Osteocyte (in vitro differentiated cells): Measurements from ENCODE around the gene STRN4. TPM values are rescaled to one million over a fixed set of nuclear protein-coding genes. Genes with fewer than 3 reads are reported as not detected.
A peak's percentile ranks its signal among the peaks of the same experiment; 100 is the strongest.

Experiments used
- DNase-seq: peaks from one replicate; pipeline ENCODE4 v3.0.0; 2021; ENCODE audit warnings: mixed read lengths; ENCODE audit not compliant: unreplicated experiment; ENCODE audit errors: extremely low spot score
- H3K27ac Mint-ChIP-seq: one replicate; pipeline ENCODE4 v1.8.0; 2021; ENCODE audit warnings: mild to moderate bottlenecking, mixed read lengths; ENCODE audit not compliant: unreplicated experiment
- H3K27me3 Mint-ChIP-seq: one replicate; pipeline ENCODE4 v1.8.0; 2021; ENCODE audit warnings: mixed read lengths; ENCODE audit not compliant: unreplicated experiment
- H3K36me3 Mint-ChIP-seq: one replicate; pipeline ENCODE4 v1.8.0; 2021; ENCODE audit warnings: mixed read lengths; ENCODE audit not compliant: unreplicated experiment
- H3K4me1 Mint-ChIP-seq: one replicate; pipeline ENCODE4 v1.8.0; 2021; ENCODE audit warnings: mixed read lengths; ENCODE audit not compliant: unreplicated experiment
- H3K4me3 Mint-ChIP-seq: one replicate; pipeline ENCODE4 v1.8.0; 2021; ENCODE audit warnings: mild to moderate bottlenecking, moderate library complexity, mixed read lengths; ENCODE audit not compliant: unreplicated experiment
- H3K9me3 Mint-ChIP-seq: one replicate; pipeline ENCODE4 v1.8.0; 2021; ENCODE audit warnings: mixed read lengths; ENCODE audit not compliant: unreplicated experiment
- total RNA-seq: library from RNA; stranded (reverse); gene quantifications from 2 replicates; pipeline ENCODE4 v1.2.1, GENCODE V29; 2021
- TF ChIP-seq, protein P1 (sequence below): fragments of 200-600 bp; sonication (generic); IDR thresholded peaks from 2 replicates; pipeline ENCODE4 v1.5.0; 2021; ENCODE audit warnings: antibody characterized with exemption, mild to moderate bottlenecking, moderate library complexity

Gene STRN4
- total RNA-seq, 1 donor from 2014 or later = 93.5 TPM

DNA sequence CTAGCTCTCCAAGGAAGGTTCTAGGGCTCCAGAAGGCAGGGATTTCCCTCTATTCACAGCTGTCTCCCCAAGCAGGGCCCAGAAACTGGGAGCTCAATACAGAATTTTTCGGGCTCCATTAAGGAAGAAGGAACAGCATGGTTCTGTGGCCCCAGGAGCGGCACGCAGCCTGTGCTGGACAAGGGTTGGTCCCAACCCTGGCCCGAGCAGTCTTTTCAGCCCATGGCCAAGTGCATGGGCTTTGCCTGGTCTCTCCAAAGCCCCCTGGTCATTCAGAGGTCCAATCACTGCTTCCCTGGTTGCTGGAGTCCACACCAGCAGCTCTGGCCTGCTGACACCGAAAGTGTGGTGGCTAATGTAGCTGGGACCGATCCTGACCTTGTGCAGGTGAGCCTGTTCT, 22.8 kb downstream of the STRN4 start:
- no peak for DNase-seq
- no peaks in the 10 kb centered on the region for H3K27me3 Mint-ChIP-seq
- peaks cover 2% of the 10 kb centered on the region for H3K4me1 Mint-ChIP-seq
- peaks cover 27% of the 10 kb centered on the region for H3K36me3 Mint-ChIP-seq
- no peak overlapping the region for H3K4me3 Mint-ChIP-seq
- no peaks in the 10 kb centered on the region for H3K9me3 Mint-ChIP-seq
- TF ChIP-seq, protein P1, sequence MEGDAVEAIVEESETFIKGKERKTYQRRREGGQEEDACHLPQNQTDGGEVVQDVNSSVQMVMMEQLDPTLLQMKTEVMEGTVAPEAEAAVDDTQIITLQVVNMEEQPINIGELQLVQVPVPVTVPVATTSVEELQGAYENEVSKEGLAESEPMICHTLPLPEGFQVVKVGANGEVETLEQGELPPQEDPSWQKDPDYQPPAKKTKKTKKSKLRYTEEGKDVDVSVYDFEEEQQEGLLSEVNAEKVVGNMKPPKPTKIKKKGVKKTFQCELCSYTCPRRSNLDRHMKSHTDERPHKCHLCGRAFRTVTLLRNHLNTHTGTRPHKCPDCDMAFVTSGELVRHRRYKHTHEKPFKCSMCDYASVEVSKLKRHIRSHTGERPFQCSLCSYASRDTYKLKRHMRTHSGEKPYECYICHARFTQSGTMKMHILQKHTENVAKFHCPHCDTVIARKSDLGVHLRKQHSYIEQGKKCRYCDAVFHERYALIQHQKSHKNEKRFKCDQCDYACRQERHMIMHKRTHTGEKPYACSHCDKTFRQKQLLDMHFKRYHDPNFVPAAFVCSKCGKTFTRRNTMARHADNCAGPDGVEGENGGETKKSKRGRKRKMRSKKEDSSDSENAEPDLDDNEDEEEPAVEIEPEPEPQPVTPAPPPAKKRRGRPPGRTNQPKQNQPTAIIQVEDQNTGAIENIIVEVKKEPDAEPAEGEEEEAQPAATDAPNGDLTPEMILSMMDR = no peak
- H3K27ac Mint-ChIP-seq = no peak overlapping the region

DNA sequence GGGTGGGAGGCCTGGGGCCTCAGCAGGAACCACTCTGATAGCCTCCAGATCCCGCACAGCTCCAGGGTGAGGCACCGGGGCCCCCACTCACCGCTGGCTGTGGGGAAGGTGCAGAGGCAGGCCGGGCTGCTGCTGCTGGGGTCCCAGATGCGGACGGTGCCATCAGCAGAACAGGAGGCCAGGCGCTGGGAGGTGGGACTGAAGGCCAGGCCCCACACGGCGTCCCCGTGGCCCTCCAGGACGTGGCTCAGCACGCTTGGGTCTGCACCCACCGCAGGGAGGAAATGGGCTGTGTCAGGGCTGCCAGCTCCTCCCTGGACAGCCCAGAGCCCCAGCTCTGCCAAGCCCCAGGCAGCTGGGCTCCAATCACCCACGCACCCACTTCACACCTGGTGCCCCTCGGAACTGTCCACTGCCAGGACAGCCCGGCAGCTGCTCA, 23.2 kb downstream of the STRN4 start:
- Mint-ChIP-seq H3K27ac (no peak overlapping the region), H3K36me3 (peaks cover 27% of the 10 kb centered on the region), H3K9me3 (no peaks in the 10 kb centered on the region), H3K4me1 (peaks cover 4% of the 10 kb centered on the region), H3K4me3 (no peak overlapping the region), H3K27me3 (no peaks in the 10 kb centered on the region)
- no peak for DNase-seq
- TF ChIP-seq, protein P1 = no peak

DNA sequence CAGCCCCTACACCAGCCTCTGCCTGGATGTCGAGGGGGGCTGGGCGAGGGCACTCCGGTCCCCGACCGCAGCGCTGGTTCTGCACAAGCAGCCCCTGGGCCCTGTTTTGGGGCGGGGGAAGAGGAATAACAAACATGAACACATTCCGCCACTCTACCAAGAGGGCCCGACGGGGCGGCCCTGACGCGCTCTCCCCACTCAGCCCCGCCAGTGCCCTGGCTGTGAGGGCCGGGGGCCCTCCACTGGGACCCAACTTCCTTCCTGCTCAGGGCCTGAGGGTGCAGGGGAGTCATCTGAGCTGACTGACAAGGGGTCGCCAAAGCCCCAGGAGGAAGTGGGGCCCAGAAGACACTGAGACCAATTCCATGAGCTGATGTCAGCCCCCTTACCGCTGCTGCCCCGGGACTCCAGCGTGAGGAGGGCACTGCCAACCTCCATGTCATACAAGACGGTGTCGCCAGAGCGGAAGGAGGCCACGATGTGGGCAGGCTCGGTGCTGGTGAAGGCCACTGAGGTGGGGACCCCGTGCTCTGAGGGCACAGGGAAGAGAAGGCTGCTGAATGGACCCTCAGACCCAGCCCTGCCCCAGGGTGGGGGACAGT, 23.7 kb downstream of the STRN4 start:
- DNase-seq = no peak
- Mint-ChIP-seq H3K4me1 (peaks cover 9% of the 10 kb centered on the region), H3K27me3 (no peaks in the 10 kb centered on the region), H3K36me3 (peaks cover 27% of the 10 kb centered on the region), H3K9me3 (no peaks in the 10 kb centered on the region), H3K27ac (no peak overlapping the region), H3K4me3 (no peak overlapping the region)
- TF ChIP-seq, protein P1 = no peak

DNA sequence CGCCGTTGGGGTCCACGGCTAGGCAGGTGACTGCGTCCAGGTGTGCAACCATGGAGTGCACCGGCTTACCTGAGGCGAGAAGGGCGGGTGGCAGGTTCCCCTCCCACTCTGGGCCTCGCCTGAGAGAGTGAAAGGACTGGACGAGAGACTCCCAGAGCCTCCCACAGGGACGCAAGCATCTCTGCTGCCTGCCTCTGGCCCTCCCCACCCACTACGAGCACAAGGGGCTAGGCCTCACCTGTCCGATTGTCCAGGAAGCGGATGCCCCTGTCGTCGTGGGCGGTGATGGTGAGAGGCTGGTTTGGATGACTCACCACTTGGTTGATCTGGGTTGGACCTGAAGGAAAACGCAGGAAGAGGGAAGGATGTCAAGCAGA, 24.3 kb downstream of the STRN4 start:
- Mint-ChIP-seq H3K36me3 (peaks cover 27% of the 10 kb centered on the region), H3K27ac (no peak overlapping the region), H3K4me3 (no peak overlapping the region), H3K27me3 (no peaks in the 10 kb centered on the region), H3K4me1 (peaks cover 9% of the 10 kb centered on the region), H3K9me3 (no peaks in the 10 kb centered on the region)
- no peak for DNase-seq
- TF ChIP-seq, protein P1 = no peak

DNA sequence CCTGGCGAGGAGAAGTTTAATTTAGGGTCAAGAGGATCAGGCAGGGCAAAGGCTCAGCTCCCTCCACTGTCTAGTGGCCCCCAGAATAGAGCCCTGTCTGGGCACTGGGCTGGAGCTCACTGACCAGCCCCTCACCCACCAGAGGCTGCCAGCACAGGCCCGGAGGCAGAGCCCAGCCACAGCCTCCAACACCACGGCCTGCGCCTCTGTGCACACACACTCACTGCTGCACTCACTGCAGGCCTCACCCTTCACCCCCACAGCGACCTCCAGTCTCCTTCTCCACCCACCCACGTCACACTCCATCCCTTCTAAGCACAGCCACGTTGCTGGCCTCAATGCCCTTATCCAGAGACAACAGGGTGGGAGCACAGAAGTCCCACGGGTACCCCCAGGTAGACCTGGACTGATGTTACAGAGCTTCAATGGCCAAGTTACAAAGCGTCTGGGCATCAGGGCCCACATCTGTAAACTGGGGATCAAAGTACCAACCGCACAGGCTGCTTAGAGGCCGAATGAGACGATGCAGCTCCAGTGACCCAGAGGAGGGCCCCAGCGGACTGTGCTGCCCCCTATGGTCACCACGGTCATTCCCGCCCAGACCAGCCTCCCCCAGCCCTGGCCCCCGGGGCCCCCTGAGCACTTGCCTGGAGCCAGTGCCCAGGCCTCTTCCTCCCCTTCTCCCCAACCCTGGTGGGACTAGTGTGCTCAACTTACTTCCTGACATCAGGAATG, 24.8 kb downstream of the STRN4 start:
- TF ChIP-seq, protein P1 = peak; percentile 16
- H3K27ac Mint-ChIP-seq = no peak overlapping the region
- H3K4me3 Mint-ChIP-seq = no peak overlapping the region
- DNase-seq = no peak
- peaks cover 9% of the 10 kb centered on the region for H3K4me1 Mint-ChIP-seq
- no peaks in the 10 kb centered on the region for H3K27me3 Mint-ChIP-seq
- H3K9me3 Mint-ChIP-seq = no peaks in the 10 kb centered on the region
- H3K36me3 Mint-ChIP-seq = peaks cover 27% of the 10 kb centered on the region
